Stimulated activated CD4-positive, alpha-beta T cell treated with anti-CD3 and anti-CD28 coated beads, Interleukin-2, amount 100 ng/mL, for 24 hours (primary cell): ENCODE results near the gene TMEM156.

Source experiments
- DNase-seq, 2 donors: peaks; one replicate each; pipeline ENCODE4 v3.0.0-alpha.2; 2020

Gene TMEM156

GRCh38 chr4:38921151-38921550 lies 111.1 kb downstream of the TMEM156 start:
- no peak for DNase-seq

GRCh38 chr4:38920677-38921076 lies 111.5 kb downstream of the TMEM156 start:
- no peak for DNase-seq

GRCh38 chr4:38920186-38920585 lies 112.0 kb downstream of the TMEM156 start:
- DNase-seq = no peak

- DNase-seq = no peak
Measured at GRCh38 chr4:38919494-38919893, 112.7 kb downstream of the TMEM156 start.

- no peak for DNase-seq
Measured at GRCh38 chr4:38917481-38918025, 114.7 kb downstream of the TMEM156 start.
